ENCODE data around the gene RPL15. TPM values are rescaled to one million over a fixed set of nuclear protein-coding genes. Genes with fewer than 3 reads are reported as not detected.

The RPL15 gene
- total and polyA plus RNA-seq, 2 of the 13 experiments (the other 11 are each of a cell fraction or from before 2014, with no cell fraction given) = 1,297 to 3,693 TPM

GRCh38 chr3:23886311-23886710 is 30.6 kb upstream of the RPL15 start:
- 93% methylated on average over 3 of the region's 3 CpGs for WGBS (ENCODE audit: low lambda C conversion rate)
- CTCF ChIA-PET (ENCODE audit: low intra/inter-chr PET ratio, low total read pairs) = no interaction called here
- Histone ChIP-seq H3K9me3 (ENCODE audit: low read length) (no peaks in the 10 kb centered on the region), H3K79me2 (ENCODE audit: insufficient read depth, low read length) (no peaks in the 10 kb centered on the region), H3K27me3 (ENCODE audit: control insufficient read depth in 1 of 2, insufficient read depth in 2 of 2, low read length in 2 of 2) (no peaks in the 10 kb centered on the region), H3K9ac (ENCODE audit: insufficient read depth, low read depth, low read length) (no peak overlapping the region), H3K27ac (ENCODE audit: extremely low read length, insufficient read depth, low read length) (no peak overlapping the region), H4K20me1 (ENCODE audit: insufficient read depth, low read length) (peaks cover 11% of the 10 kb centered on the region), H3K4me1 (ENCODE audit: insufficient read depth, low read length) (no peaks in the 10 kb centered on the region; the same call in 1 of the 2 replicates), H3K4me2 (ENCODE audit: low read depth, low read length) (no peak overlapping the region), H3K4me3 (replicated peaks in 1 of 3; ENCODE audit: insufficient read depth in 1 of 3, low read depth in 2 of 3, low read length in 3 of 3) (no peak overlapping the region), H3K36me3 (replicated peaks in 1 of 2; ENCODE audit: control insufficient read depth in 1 of 2, insufficient read depth in 2 of 2, low read length in 2 of 2) (peaks cover 1 to 9% of the 10 kb centered on the region in 2 experiments; a peak in 4 of 5 replicates), H2AFZ (ENCODE audit: low read length) (no peak overlapping the region)
- FAIRE-seq (no peak), DNase-seq (ENCODE audit: low spot score) (no peak), ATAC-seq (no peak)
- intact Hi-C loops (cut with micrococcal nuclease; ENCODE audit: unreplicated experiment) = loop anchor here (10.0 kb wide), 1 partner anchor 108 kb away; no protein-coding TSS in a partner anchor
- POLR2A ChIA-PET = no interaction called here
- TF ChIP-seq ZNF567 (CRISPR knock-in tag; IDR thresholded peaks at IDR 0.05; ENCODE audit: borderline replicate concordance) (no peak), ZBTB1 (CRISPR knock-in tag; IDR thresholded peaks at IDR 0.05; ENCODE audit: borderline replicate concordance) (no peak), MAFK (conservative IDR thresholded peaks at IDR 0.05 in 1 of 2, IDR thresholded peaks at IDR 0.05 in 1 of 2; ENCODE audit: low read length in 2 of 2) (0 out of 4 replicates have a peak, but pooled peaks of 1 of the 2 experiments have one; percentile 10), PRPF4 (IDR thresholded peaks at IDR 0.05; ENCODE audit: low read depth, low read length, poor library complexity, severe bottlenecking) (no peak), ZNF562 (CRISPR knock-in tag; IDR thresholded peaks at IDR 0.05; ENCODE audit: borderline replicate concordance) (no peak), NFE2L2 (IDR thresholded peaks at IDR 0.05; ENCODE audit: low read length) (peak; percentile 75)
- no TSS peak for BruUV-seq (replicated peaks)
- in situ Hi-C loops (cut with HindIII; ENCODE audit: extremely low pct_ligation_motif_present, low pct_unique_long_range_greater_than_20kb) = no loop called here

- no peak; the same call in 2 of the 3 replicates for ATAC-seq
- no peak overlapping the region for H3K9ac ChIP-seq (ENCODE audit: insufficient read depth, low read depth, low read length)
- no peak overlapping the region for H3K4me3 ChIP-seq (replicated peaks in 1 of 3; ENCODE audit: insufficient read depth in 1 of 3, low read depth in 2 of 3, low read length in 3 of 3)
- BruUV-seq (replicated peaks) = no TSS peak
- H3K79me2 ChIP-seq (ENCODE audit: insufficient read depth, low read length) = no peaks in the 10 kb centered on the region
- no peak overlapping the region for H3K27ac ChIP-seq (ENCODE audit: extremely low read length, insufficient read depth, low read length)
- no peaks in the 10 kb centered on the region; the same call in 1 of the 2 replicates for H3K4me1 ChIP-seq (ENCODE audit: insufficient read depth, low read length)
- POLR2A ChIA-PET = interaction anchor here (0.9 to 3.0 kb wide), 2 partner anchors 28 to 37 kb away, joined by 4 to 13 read pairs; partner anchors contain the start of genes NKIRAS1 and RPL15
- in situ Hi-C loops (cut with HindIII; ENCODE audit: extremely low pct_ligation_motif_present, low pct_unique_long_range_greater_than_20kb) (no loop called here), intact Hi-C loops (cut with micrococcal nuclease; ENCODE audit: unreplicated experiment) (loop anchor here (10.0 kb wide), 1 partner anchor 106 kb away; no protein-coding TSS in a partner anchor)
- peaks cover 11% of the 10 kb centered on the region for H4K20me1 ChIP-seq (ENCODE audit: insufficient read depth, low read length)
- H3K9me3 ChIP-seq (ENCODE audit: low read length) = no peaks in the 10 kb centered on the region
- no peak overlapping the region for H3K4me2 ChIP-seq (ENCODE audit: low read depth, low read length)
- DNase-seq (ENCODE audit: low spot score) = peak; percentile 22
- no peak overlapping the region for H2AFZ ChIP-seq (ENCODE audit: low read length)
- CTCF ChIA-PET (ENCODE audit: low intra/inter-chr PET ratio, low total read pairs) = no interaction called here
- peaks cover 1 to 15% of the 10 kb centered on the region in 2 experiments for H3K36me3 ChIP-seq (replicated peaks in 1 of 2; ENCODE audit: control insufficient read depth in 1 of 2, insufficient read depth in 2 of 2, low read length in 2 of 2)
- FAIRE-seq = peak; percentile 39
- WGBS (ENCODE audit: low lambda C conversion rate) = 80% methylated on average over 3 of the region's 3 CpGs
- no peaks in the 10 kb centered on the region for H3K27me3 ChIP-seq (ENCODE audit: control insufficient read depth in 1 of 2, insufficient read depth in 2 of 2, low read length in 2 of 2)
- TF ChIP-seq POGK (CRISPR knock-in tag; conservative IDR thresholded peaks at IDR 0.05) (no peak), JUNB (CRISPR knock-in tag; IDR thresholded peaks at IDR 0.05; ENCODE audit: borderline replicate concordance) (no peak), RCOR2 (CRISPR knock-in tag; IDR thresholded peaks at IDR 0.05) (no peak), SMC3 (IDR thresholded peaks at IDR 0.05; ENCODE audit: low read length) (peak; percentile 45), STAG1 (CRISPR knock-in tag; IDR thresholded peaks at IDR 0.05) (peak; percentile 62), HNF4A (CRISPR knock-in tag; IDR thresholded peaks at IDR 0.05) (no peak), GPN1 (CRISPR knock-in tag; IDR thresholded peaks at IDR 0.05; ENCODE audit: borderline replicate concordance) (no peak), ZNF780A (CRISPR knock-in tag; IDR thresholded peaks at IDR 0.05) (no peak), ZNF383 (CRISPR knock-in tag; IDR thresholded peaks at IDR 0.05; ENCODE audit: borderline replicate concordance) (no peak), ZNF33B (CRISPR knock-in tag; IDR thresholded peaks at IDR 0.05) (no peak)
Measured at GRCh38 chr3:23888617-23889228, 28.2 kb upstream of the RPL15 start.
